Testis (tissue), 2 donors: Measurements from ENCODE around the gene HDAC1.

Experiments
- POLR2A ChIP-seq: fragments of 450-650 bp; IDR thresholded peaks from one replicate; pipeline ENCODE4 v1.6.1; 2017; ENCODE audit warnings: antibody characterized with exemption, mild to moderate bottlenecking, moderate library complexity
- TF ChIP-seq, protein P1 (sequence below), 3 experiments: fragments of 450-650 bp in 2 of 3; fragments of 200-600 bp in 1 of 3; sonication (generic) in 1 of 3; IDR thresholded peaks; one replicate each; pipeline ENCODE4 v1.5.1; 2016 to 2019; ENCODE audit warnings: antibody characterized with exemption in 3 of 3, mild to moderate bottlenecking in 2 of 3, moderate library complexity in 1 of 3

DNA sequence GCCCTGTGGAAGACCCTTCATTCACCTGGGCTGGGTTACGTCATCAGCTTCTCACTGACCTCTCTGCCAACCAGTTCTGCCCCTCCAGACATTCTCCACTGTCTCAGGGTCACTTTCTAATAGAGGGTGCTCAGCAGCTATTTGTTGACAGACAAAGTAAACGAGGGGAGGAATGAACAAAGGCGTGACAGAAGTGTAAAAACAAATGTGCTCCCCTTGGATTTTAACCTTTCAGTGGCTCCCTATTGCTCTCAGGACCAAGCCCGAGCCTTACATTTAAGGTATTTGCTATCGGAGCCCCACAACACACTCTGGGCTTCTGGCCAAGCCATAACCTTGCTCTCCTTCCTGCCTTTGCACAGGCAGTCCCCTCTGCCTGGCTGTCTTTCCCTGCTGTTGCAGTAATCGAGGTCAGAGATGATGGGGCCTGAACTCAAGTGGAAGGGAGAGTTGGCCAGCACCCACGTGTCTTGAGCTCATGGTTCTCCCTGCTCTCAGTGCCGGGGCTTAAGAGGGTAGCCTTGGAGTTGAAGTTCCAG lies 53.5 kb downstream of the HDAC1 start:
- TF ChIP-seq, protein P1, sequence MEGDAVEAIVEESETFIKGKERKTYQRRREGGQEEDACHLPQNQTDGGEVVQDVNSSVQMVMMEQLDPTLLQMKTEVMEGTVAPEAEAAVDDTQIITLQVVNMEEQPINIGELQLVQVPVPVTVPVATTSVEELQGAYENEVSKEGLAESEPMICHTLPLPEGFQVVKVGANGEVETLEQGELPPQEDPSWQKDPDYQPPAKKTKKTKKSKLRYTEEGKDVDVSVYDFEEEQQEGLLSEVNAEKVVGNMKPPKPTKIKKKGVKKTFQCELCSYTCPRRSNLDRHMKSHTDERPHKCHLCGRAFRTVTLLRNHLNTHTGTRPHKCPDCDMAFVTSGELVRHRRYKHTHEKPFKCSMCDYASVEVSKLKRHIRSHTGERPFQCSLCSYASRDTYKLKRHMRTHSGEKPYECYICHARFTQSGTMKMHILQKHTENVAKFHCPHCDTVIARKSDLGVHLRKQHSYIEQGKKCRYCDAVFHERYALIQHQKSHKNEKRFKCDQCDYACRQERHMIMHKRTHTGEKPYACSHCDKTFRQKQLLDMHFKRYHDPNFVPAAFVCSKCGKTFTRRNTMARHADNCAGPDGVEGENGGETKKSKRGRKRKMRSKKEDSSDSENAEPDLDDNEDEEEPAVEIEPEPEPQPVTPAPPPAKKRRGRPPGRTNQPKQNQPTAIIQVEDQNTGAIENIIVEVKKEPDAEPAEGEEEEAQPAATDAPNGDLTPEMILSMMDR (IDR thresholded peaks at IDR 0.05): no peak
- no peak for TF ChIP-seq POLR2A
